ENCODE results near the gene MBD3L2.

GRCh38 chr19:7000333-7000732 lies 48.8 kb upstream of the MBD3L2 start:
- TF ChIP-seq CTCF (IDR thresholded peaks at IDR 0.05) (no peak), POLR2A (IDR thresholded peaks at IDR 0.05) (no peak)

Data from thyroid gland (tissue), 4 donors.